ENCODE results near the gene SCGB1A1.
"Not testable (repeated sequence)": the region's sequence is repeated elsewhere in the genome, so short reads cannot be mapped to it uniquely, and the experiment has no call there.

The SCGB1A1 gene

GRCh38 chr11:62421996-62422395 is 3.2 kb downstream of the SCGB1A1 start:
- DNase-seq, result no peak

DNA sequence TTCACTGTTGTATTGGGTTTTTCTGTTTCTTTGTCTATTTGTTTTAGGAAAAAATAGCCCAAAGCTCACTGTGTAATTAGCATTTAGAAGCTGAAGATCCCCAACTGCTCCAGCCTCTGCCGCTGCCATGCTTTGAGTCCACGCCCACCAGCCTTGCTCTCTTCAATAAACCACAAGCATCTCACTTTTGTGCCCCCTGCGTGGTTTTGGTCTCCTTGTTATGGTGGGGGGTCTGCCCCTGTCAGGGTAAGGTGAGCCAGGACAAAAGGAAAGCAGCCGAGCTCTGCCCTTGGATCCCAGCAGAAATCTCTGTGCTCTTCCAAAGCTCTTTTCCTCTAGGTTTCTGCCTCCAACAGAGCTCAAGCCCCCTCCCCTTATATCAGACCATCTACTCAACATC is 4.2 kb downstream of the SCGB1A1 start:
- DNase-seq, result no peak

DNA sequence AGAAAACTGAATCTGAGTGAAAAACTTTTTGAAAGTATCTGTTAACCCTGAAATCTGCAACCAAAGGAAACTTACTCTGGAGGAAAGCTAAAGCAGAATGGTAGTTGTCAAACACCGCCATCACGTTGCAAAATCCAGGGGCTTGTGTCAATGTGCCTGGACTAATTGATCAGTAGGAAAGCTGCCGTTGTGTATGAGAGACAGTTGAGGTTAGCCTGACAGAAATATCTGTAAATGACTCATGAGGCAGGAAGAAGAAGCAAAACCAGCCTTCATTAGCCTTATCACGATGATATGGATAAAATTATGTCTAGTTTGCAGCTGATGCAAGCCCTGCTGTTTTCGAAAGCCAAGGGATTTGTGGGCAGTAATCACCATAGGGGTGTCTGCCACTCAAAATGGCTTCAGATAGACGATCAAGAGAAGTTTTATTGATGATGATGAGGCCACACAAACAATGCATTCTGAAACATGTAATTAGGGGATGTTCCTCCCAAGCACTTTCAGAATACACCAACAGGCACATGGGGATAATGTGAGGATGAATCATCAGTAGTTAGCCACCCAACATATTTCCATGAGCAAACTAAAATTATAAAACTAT is 8.9 kb downstream of the SCGB1A1 start:
- no peak for DNase-seq

GRCh38 chr11:62428871-62429560 is 10.2 kb downstream of the SCGB1A1 start:
- no peak for DNase-seq

DNA sequence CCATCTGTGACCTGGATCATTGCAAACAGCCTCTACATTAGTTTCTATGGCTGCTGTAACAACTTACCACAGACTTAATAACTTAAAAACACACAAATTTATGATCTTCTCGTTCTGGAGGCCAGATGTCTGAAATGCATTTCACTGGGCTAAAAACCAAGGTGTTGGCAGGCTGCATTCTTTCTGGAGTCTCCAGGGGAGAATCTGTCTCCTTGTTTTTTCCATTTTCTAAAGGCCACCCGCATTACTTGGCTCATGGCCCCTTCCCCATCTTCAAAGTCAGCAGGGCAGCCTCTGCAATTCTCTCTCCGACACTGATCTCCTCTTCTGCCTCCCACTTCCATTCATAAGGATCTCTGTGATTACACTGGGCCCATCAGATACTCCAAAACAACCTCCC is 11.6 kb downstream of the SCGB1A1 start:
- no peak for DNase-seq

DNA sequence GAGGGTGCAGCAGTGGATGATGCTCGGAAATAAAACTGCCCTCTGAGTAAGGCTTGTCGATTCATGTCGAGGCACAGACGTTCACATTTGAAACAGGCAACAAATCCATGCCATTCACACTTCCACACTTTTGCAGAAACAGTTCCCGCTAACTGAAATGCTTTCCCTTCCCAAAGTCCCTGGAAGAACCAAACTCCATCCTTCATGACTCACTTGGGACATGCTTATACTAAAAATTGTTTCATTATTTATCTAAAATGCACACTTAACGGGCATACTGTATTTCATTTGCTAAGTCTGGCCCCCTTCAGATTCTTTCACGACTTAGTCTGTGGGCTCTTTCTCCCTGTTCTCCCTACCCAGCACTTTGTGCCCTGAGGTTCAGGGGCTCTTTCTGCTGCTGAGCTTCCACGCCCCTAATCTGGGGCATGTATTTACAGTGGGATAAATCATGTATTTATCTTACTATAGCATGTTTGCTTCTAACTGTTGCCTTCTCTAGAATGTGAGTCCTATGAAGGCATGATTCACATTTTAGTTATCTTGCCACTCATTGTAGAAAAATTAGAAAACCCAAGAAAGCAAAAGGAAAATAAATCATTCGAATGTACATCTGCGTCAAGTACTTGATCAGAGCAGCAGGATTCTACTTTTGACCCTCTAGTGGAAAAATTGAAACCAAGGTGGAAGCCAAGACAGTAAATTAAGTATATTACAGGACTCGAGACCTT is 12.5 kb downstream of the SCGB1A1 start:
- no peak for DNase-seq

DNA sequence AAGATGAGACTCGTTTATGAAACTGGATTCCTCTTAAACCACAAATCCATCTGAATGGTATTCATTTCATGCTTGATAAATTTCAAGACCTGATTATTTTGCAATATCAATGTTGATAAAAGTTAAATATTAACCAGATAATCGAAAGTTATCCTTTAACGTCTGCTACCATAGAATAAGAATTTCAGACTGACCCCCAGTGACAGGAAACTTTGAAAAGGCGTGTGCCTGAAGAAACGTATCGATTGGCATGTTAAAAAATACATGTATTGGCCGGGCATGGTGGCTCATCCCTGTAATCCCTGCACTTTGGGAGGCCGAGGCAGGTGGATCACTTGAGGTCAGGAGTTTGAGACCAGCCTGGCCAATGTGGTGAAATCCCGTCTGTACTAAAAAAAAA is 13.9 kb downstream of the SCGB1A1 start:
- DNase-seq, result no peak

DNA sequence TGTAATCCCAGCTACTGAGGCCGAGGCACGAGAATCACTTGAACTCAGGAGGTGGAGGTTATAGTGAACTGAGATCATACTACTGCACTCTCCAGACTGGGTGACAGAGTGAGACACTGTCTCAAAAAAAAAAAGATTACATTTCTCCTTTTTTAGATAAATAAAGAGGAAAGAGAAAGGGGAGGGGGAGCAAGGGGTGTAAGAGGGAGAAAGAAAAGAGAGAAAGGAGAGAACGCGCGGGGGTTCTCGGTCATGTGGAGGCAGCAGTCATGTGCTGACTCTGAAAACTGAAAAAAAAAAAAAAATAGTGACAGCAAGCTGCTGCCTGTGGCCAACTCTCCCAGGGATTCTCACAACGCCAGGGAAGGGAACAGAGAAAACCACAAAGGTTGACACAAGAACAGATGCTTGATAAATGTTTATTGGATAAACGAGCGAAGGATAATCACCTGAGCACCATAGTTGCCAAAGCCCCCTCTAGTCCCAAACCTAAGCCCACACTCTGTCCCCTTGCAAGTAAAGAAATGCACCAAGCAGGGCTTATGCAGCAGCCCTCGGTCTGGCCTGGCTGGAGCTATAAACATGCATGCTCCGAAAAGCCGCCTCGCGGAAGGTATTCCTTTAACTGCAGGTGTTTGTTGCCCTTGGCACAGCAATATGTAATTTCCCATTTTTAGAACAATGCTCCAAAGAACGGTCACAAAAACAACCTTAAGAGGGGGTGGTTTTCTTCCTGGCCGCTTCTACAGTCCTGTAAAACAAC is 14.5 kb downstream of the SCGB1A1 start:
- no peak for DNase-seq

GRCh38 chr11:62433904-62434276 is 15.1 kb downstream of the SCGB1A1 start:
- DNase-seq, result no peak

- no peak for DNase-seq
Observed at GRCh38 chr11:62435846-62436660, 17.2 kb downstream of the SCGB1A1 start.

GRCh38 chr11:62437616-62438015 is 18.8 kb downstream of the SCGB1A1 start:
- DNase-seq, result no peak

DNA sequence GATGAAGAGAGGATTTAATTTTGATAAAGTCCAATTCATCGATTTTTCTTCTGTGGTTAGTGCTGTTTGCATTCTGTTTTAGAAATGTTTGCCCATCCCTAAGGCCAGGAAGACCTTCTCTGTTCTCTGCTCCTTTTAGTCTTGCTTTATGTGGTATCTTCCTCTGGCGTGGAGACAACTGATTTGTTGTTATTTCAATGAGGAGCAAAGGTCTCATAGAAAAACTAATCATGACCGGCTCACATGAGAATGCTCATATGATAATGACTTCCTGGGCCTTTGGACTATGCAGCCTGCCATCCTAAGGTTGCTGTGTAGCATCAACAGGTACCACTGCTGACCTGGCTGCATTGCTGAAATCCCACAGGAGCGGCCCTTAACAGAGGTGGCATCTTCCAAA is 19.8 kb downstream of the SCGB1A1 start:
- no peak for DNase-seq

DNA sequence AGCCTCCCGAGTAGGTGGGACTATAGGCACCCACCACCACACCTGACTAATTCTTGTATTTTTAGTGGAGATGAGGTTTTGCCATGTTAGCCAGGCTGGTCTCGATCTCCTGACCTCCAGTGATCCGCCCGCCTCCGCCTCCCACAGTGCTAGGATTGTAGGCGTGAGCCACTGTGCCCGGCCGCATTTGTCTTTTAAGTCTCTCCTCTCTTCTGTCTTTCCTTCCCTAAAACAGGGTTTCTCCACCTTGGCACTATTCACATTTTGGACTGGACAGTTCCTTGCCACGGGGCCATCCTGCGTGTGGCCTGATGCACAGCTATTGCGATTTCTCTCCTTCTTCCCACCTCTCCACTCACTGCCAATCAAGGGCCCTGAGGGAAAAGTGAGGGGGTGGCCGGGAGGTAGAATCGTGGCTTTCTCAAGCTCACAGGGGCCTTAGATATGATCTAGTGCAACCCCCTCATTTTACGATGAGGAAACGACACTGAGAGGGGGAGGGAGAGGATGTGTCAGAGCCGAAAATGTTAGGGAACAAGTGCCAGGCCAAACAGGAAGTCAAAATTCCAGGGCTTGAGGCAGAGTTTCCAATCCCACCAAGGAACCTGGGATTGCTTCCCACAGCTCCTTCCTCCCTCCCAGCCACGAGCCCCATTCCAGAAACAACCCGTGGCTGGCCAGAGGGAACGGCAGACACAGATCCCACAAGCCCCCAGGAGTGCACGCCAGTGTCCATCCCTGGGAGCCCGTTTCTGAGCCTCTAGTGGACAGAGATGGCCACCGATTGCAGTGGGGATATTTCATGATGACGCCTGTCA is 21.2 kb downstream of the SCGB1A1 start:
- no peak for DNase-seq

GRCh38 chr11:62443390-62444235 is 24.8 kb downstream of the SCGB1A1 start:
- DNase-seq, result no peak

- DNase-seq, result no peak
Observed at GRCh38 chr11:62444236-62444833, 25.5 kb downstream of the SCGB1A1 start.

DNA sequence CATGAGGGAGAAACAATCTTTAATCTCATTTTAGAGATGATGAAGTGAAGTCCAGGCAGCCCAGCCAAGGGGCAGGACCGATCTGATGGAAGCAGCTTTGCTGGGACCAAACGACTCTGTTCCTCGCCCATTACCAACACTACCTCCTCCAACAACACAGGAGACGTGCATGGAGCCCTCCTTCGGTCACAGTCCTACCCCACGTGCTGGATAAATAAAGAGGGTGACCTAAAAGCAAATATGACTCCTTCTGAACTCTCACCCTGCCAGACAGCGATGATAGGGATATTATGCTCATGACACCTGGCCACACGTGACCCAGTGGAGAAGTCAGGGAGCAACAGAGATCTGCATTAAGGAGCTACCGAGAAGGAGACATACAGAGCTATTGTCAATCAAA is 26.0 kb downstream of the SCGB1A1 start:
- DNase-seq, result no peak

DNA sequence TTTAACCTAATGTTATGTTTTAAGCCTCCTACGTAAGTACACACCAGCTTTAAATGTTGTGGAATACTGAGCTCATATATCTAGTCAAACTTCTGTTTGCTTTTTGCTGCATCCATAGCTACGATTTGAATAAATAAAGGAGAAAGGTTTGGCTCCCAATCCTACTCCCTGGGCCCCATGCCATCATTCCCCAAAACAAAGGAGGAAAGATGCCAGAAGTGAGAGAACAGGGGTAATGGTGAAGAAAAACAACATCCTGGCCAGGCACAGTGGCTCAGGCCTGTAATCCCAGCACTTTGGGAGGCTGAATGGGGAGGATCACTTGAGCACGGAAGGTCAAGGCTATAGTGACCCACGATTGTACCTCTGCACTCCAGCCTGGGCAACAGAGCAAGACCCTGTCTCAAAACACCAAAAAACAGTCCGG is 26.5 kb downstream of the SCGB1A1 start:
- DNase-seq, result no peak

GRCh38 chr11:62446091-62446490 is 27.3 kb downstream of the SCGB1A1 start:
- no peak for DNase-seq

DNA sequence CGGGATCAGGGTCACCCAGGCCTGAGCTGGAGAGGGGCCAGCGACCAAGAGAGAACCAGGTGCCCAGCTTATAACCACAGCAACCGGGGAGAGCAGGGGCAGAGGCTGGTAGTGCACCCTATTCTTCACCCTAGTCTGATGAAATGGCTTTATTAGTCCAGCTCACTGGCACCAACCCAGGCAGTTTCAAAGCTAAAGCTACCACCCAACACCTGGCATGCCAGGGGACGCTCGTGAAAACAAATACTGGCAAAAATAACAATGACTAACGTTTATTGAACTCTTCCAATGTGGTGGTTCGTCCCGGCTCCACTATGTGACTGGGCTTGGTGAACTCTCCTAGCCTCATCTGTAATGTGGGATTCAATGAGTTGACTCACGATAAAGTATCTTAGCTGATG is 30.6 kb downstream of the SCGB1A1 start:
- no peak for DNase-seq

DNA sequence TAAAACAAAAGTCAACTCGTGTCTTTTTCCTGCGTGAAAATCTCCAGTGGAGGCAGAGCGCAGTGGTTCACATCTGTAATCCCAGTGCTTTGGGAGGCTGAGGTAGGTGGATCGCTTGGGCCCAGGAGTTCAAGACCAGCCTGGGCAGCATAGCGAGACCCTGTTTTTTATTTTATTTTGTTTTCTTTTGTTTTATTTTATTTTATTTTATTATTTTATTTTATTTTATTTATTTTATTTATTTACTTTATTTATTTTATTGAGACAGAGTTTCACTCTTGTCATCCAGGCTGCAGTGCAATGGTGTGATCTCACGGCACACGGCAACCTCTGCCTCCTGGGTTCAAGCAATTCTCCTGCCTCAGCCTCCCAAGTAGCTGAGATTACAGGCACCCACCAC is 31.1 kb downstream of the SCGB1A1 start:
- not testable (repeated sequence) for DNase-seq

Measured in 8988T (cell line).